ENCODE data around the gene ZFHX3. TPM values are rescaled to one million over a fixed set of nuclear protein-coding genes. Genes with fewer than 3 reads are reported as not detected.
A peak's percentile ranks its signal among the peaks of the same experiment; 100 is the strongest.

ZFHX3 gene
- total and polyA plus RNA-seq, 2 donors from 2014 or later = 2.3 to 29.3 TPM

- DNase-seq (peak in 1 of 5 donors; percentile 59), FAIRE-seq (no peak)
- Histone ChIP-seq H3K9ac (ENCODE audit: low read length in 3 of 3) (peak overlapping the region in 1 of 3 donors; percentile 42), H3K9me3 (ENCODE audit: control insufficient read depth in 2 of 3, insufficient read depth in 1 of 3, low read length in 3 of 3) (no peaks in the 10 kb centered on the region), H3K36me3 (ENCODE audit: control insufficient read depth in 2 of 3, insufficient read depth in 3 of 3, low read length in 3 of 3) (no peaks in the 10 kb centered on the region), H3K27ac (ENCODE audit: low read depth in 2 of 2, low read length in 2 of 2) (peak overlapping the region; percentile 56 to 88), H3K27me3 (ENCODE audit: control insufficient read depth, insufficient read depth, low read length) (no peaks in the 10 kb centered on the region), H3K4me1 (ENCODE audit: control insufficient read depth in 2 of 3, insufficient read depth in 2 of 3, low read depth in 1 of 3, low read length in 3 of 3) (peaks cover 5 to 12% (median 10%) of the 10 kb centered on the region in 3 donors), H3K4me3 (ENCODE audit: low read length in 3 of 3) (peak overlapping the region in 1 of 3 donors; percentile 68)
- intact Hi-C loops (cut with DNase I) = no loop called here
- no peak for TF ChIP-seq CTCF (IDR thresholded peaks at IDR 0.05; ENCODE audit: borderline replicate concordance, extremely low read depth, insufficient read depth)
Observed at GRCh38 chr16:73046202-73046848, 1.6 kb downstream of the ZFHX3 start.

GRCh38 chr16:73043828-73044467 is 4.0 kb downstream of the ZFHX3 start:
- DNase-seq (no peak), FAIRE-seq (no peak)
- TF ChIP-seq CTCF (IDR thresholded peaks at IDR 0.05; ENCODE audit: borderline replicate concordance, extremely low read depth, insufficient read depth) = no peak
- H3K9ac ChIP-seq (ENCODE audit: low read length in 3 of 3) = no peak overlapping the region
- H3K27ac ChIP-seq (ENCODE audit: low read depth in 2 of 2, low read length in 2 of 2) = no peak overlapping the region
- no peaks in the 10 kb centered on the region for H3K27me3 ChIP-seq (ENCODE audit: control insufficient read depth, insufficient read depth, low read length)
- H3K9me3 ChIP-seq (ENCODE audit: control insufficient read depth in 2 of 3, insufficient read depth in 1 of 3, low read length in 3 of 3) = no peaks in the 10 kb centered on the region
- no peak overlapping the region for H3K4me3 ChIP-seq (ENCODE audit: low read length in 3 of 3)
- H3K4me1 ChIP-seq (ENCODE audit: control insufficient read depth in 2 of 3, insufficient read depth in 2 of 3, low read depth in 1 of 3, low read length in 3 of 3) = peaks cover 0 to 15% (median 14%) of the 10 kb centered on the region in 3 donors
- no peaks in the 10 kb centered on the region for H3K36me3 ChIP-seq (ENCODE audit: control insufficient read depth in 2 of 3, insufficient read depth in 3 of 3, low read length in 3 of 3)
- intact Hi-C loops (cut with DNase I) = no loop called here

GRCh38 chr16:73042807-73043206 is 5.1 kb downstream of the ZFHX3 start:
- Histone ChIP-seq H3K9ac (ENCODE audit: low read length in 3 of 3) (no peak overlapping the region), H3K27ac (ENCODE audit: low read depth in 2 of 2, low read length in 2 of 2) (no peak overlapping the region), H3K36me3 (ENCODE audit: control insufficient read depth in 2 of 3, insufficient read depth in 3 of 3, low read length in 3 of 3) (no peaks in the 10 kb centered on the region), H3K9me3 (ENCODE audit: control insufficient read depth in 2 of 3, insufficient read depth in 1 of 3, low read length in 3 of 3) (no peaks in the 10 kb centered on the region), H3K27me3 (ENCODE audit: control insufficient read depth, insufficient read depth, low read length) (no peaks in the 10 kb centered on the region), H3K4me1 (ENCODE audit: control insufficient read depth in 2 of 3, insufficient read depth in 2 of 3, low read depth in 1 of 3, low read length in 3 of 3) (peaks cover 0 to 17% (median 11%) of the 10 kb centered on the region in 3 donors), H3K4me3 (ENCODE audit: low read length in 3 of 3) (no peak overlapping the region)
- intact Hi-C loops (cut with DNase I) = no loop called here
- DNase-seq = no peak
- TF ChIP-seq CTCF (IDR thresholded peaks at IDR 0.05; ENCODE audit: borderline replicate concordance, extremely low read depth, insufficient read depth) = no peak
- no peak for FAIRE-seq

All from kidney (tissue), 14 donors.